ENCODE measurements around the gene PPFIBP1. TPM values are rescaled to one million over a fixed set of nuclear protein-coding genes. Genes with fewer than 3 reads are reported as not detected.

Gene PPFIBP1
- total and polyA plus RNA-seq, 2 of the 13 experiments (the other 11 are each of a cell fraction or from before 2014, with no cell fraction given): 16.2 to 21.8 TPM

GRCh38 chr12:27523642-27524493 lies at the start of gene PPFIBP1 (continued):
- TF ChIP-seq RFX1 (IDR thresholded peaks at IDR 0.05) (no peak), FOXJ3 (CRISPR knock-in tag; IDR thresholded peaks at IDR 0.05; ENCODE audit: borderline replicate concordance) (no peak), RXRA (CRISPR knock-in tag; IDR thresholded peaks at IDR 0.05) (peak; percentile 26; the same call in 1 of the 2 replicates), SIN3A (IDR thresholded peaks at IDR 0.05; ENCODE audit: borderline replicate concordance, low read depth, low read length) (peak; percentile 58; the same call in 1 of the 2 replicates), HNRNPK (IDR thresholded peaks at IDR 0.05; ENCODE audit: low read depth, low read length, poor library complexity, severe bottlenecking) (no peak), E2F2 (CRISPR knock-in tag; IDR thresholded peaks at IDR 0.05; ENCODE audit: borderline replicate concordance) (no peak), CENPX (CRISPR knock-in tag; IDR thresholded peaks at IDR 0.05) (no peak), CEBPZ (IDR thresholded peaks at IDR 0.05; ENCODE audit: low read length) (no peak), ZNF12 (CRISPR knock-in tag; IDR thresholded peaks at IDR 0.05) (no peak), KAT7 (CRISPR knock-in tag; IDR thresholded peaks at IDR 0.05; ENCODE audit: borderline replicate concordance) (peak; percentile 59; the same call in 1 of the 2 replicates), ZSCAN5A (CRISPR knock-in tag; IDR thresholded peaks at IDR 0.05; ENCODE audit: borderline replicate concordance) (no peak), HDAC2 (CRISPR knock-in tag; IDR thresholded peaks at IDR 0.05) (no peak), SRSF1 (optimal IDR thresholded peaks at IDR 0.05; ENCODE audit: low read depth, low read length) (peak; percentile 31), ZNF160 (CRISPR knock-in tag; IDR thresholded peaks at IDR 0.05) (no peak), NFE2L1 (CRISPR knock-in tag; IDR thresholded peaks at IDR 0.05; ENCODE audit: borderline replicate concordance) (no peak), ZBTB20 (CRISPR knock-in tag; IDR thresholded peaks at IDR 0.05; ENCODE audit: borderline replicate concordance, low read depth) (peak; percentile 51; the same call in 1 of the 2 replicates), ZBTB46 (CRISPR knock-in tag; IDR thresholded peaks at IDR 0.05; ENCODE audit: borderline replicate concordance) (no peak)
- TF ChIP-seq, protein P1, sequence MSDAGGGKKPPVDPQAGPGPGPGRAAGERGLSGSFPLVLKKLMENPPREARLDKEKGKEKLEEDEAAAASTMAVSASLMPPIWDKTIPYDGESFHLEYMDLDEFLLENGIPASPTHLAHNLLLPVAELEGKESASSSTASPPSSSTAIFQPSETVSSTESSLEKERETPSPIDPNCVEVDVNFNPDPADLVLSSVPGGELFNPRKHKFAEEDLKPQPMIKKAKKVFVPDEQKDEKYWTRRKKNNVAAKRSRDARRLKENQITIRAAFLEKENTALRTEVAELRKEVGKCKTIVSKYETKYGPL (CRISPR knock-in tag; IDR thresholded peaks at IDR 0.05): no peak
- TF ChIP-seq, protein P2, sequence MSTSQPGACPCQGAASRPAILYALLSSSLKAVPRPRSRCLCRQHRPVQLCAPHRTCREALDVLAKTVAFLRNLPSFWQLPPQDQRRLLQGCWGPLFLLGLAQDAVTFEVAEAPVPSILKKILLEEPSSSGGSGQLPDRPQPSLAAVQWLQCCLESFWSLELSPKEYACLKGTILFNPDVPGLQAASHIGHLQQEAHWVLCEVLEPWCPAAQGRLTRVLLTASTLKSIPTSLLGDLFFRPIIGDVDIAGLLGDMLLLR (CRISPR knock-in tag; IDR thresholded peaks at IDR 0.05): no peak
